Lower lobe of right lung (tissue), 2 donors: ENCODE measurements around the gene STK35. TPM values are rescaled to one million over a fixed set of nuclear protein-coding genes. Genes with fewer than 3 reads are reported as not detected.
A peak's percentile ranks its signal among the peaks of the same experiment; 100 is the strongest.

Source experiments
- ATAC-seq, 2 donors: fragments of 200-7000 bp; cut with Tn5 transposase; one replicate each; pipeline ENCODE4 v1.9.1; 2020 to 2022; ENCODE audit warnings: mild to moderate bottlenecking in 2 of 2, moderate library complexity in 2 of 2
- DNase-seq: peaks from one replicate; pipeline ENCODE4 v3.0.0-alpha.2; 2020
- H3K27ac ChIP-seq: fragments of 200-600 bp; one replicate; pipeline ENCODE4 v1.8.0; 2022
- H3K27me3 ChIP-seq: fragments of 200-600 bp; one replicate; pipeline ENCODE4 v1.8.0; 2022; ENCODE audit warnings: low read depth
- H3K36me3 ChIP-seq: fragments of 200-600 bp; one replicate; pipeline ENCODE4 v1.8.0; 2022; ENCODE audit warnings: mild to moderate bottlenecking
- H3K4me1 ChIP-seq: fragments of 200-600 bp; one replicate; pipeline ENCODE4 v1.8.0; 2022
- H3K4me3 ChIP-seq: fragments of 200-600 bp; one replicate; pipeline ENCODE4 v1.8.0; 2022; ENCODE audit warnings: mild to moderate bottlenecking
- H3K9me3 ChIP-seq: fragments of 200-600 bp; one replicate; pipeline ENCODE4 v1.8.0; 2022
- CTCF ChIP-seq: fragments of 200-600 bp; IDR thresholded peaks from one replicate; pipeline ENCODE4 v1.8.0; 2022; ENCODE audit warnings: antibody characterized with exemption, mild to moderate bottlenecking
- intact Hi-C: fragments of 100-400 bp; cut with DNase I; formaldehyde crosslinking; loops from one replicate; pipeline ENCODE4 v1.11.0; 2022
- total RNA-seq: library from RNA; stranded (reverse); fragmentation: NEBNext Ultra II Directional; extraction: Animal tissue kit (Norgen Biotek cat#: 25700); gene quantifications from one replicate; pipeline ENCODE4 v1.2.1, GENCODE V29; 2021
- donor health status: DM: no; HTN: yes; CAD: no; lungs with severe emphysema.

The STK35 gene
- total RNA-seq, 1 donor from 2014 or later: 13.9 TPM

- TF ChIP-seq CTCF: no peak
- H3K4me1 ChIP-seq: peaks cover 38% of the 10 kb centered on the region
These were observed 29.1 kb downstream of the STK35 start for GRCh38 chr20:2130683-2131082.

GRCh38 chr20:2131366-2131765, 29.7 kb downstream of the STK35 start:
- Histone ChIP-seq H3K4me1 (peaks cover 36% of the 10 kb centered on the region), H3K9me3 (no peaks in the 10 kb centered on the region), H3K36me3 (no peaks in the 10 kb centered on the region), H3K4me3 (no peak overlapping the region), H3K27ac (no peak overlapping the region), H3K27me3 (no peaks in the 10 kb centered on the region)
- TF ChIP-seq CTCF: no peak
- ATAC-seq: no peak
- intact Hi-C loops: no loop called here
- DNase-seq: no peak

More at GRCh38 chr20:2130683-2131082, 29.1 kb downstream of the STK35 start:
- H3K27ac ChIP-seq: no peak overlapping the region
- no peaks in the 10 kb centered on the region for H3K9me3 ChIP-seq
- ATAC-seq (no peak), DNase-seq (no peak)
- intact Hi-C loops: no loop called here
- H3K4me3 ChIP-seq: no peak overlapping the region
- no peaks in the 10 kb centered on the region for H3K36me3 ChIP-seq
- no peaks in the 10 kb centered on the region for H3K27me3 ChIP-seq

GRCh38 chr20:2132461-2132901, 30.9 kb downstream of the STK35 start:
- Histone ChIP-seq H3K4me3 (no peak overlapping the region), H3K27ac (no peak overlapping the region), H3K36me3 (no peaks in the 10 kb centered on the region), H3K9me3 (no peaks in the 10 kb centered on the region), H3K4me1 (peaks cover 35% of the 10 kb centered on the region), H3K27me3 (no peaks in the 10 kb centered on the region)
- ATAC-seq (no peak), DNase-seq (no peak)
- intact Hi-C loops: no loop called here
- TF ChIP-seq CTCF: no peak

- Histone ChIP-seq H3K4me3 (no peak overlapping the region), H3K9me3 (no peaks in the 10 kb centered on the region), H3K27ac (peak overlapping the region; percentile 58), H3K4me1 (peaks cover 29% of the 10 kb centered on the region), H3K27me3 (no peaks in the 10 kb centered on the region), H3K36me3 (no peaks in the 10 kb centered on the region)
- DNase-seq (no peak), ATAC-seq (peak; percentile 83 to 86)
- intact Hi-C loops: no loop called here
- TF ChIP-seq CTCF: no peak
These were observed 31.9 kb downstream of the STK35 start for GRCh38 chr20:2133318-2134183.

GRCh38 chr20:2135013-2135412, 33.4 kb downstream of the STK35 start:
- no peak for TF ChIP-seq CTCF
- H3K4me1 ChIP-seq: peaks cover 32% of the 10 kb centered on the region
- intact Hi-C loops: no loop called here
- H3K4me3 ChIP-seq: no peak overlapping the region
- no peaks in the 10 kb centered on the region for H3K27me3 ChIP-seq
- ATAC-seq: no peak
- no peak overlapping the region for H3K27ac ChIP-seq
- DNase-seq: no peak
- no peaks in the 10 kb centered on the region for H3K9me3 ChIP-seq
- no peaks in the 10 kb centered on the region for H3K36me3 ChIP-seq
